ENCODE data around the gene C2CD2L. TPM values are rescaled to one million over a fixed set of nuclear protein-coding genes. Genes with fewer than 3 reads are reported as not detected.
"Not testable (repeated sequence)": the region's sequence is repeated elsewhere in the genome, so short reads cannot be mapped to it uniquely, and the experiment has no call there.

The C2CD2L gene
- total RNA-seq, 2 experiments from 2014 or later = 14.2 to 17.7 TPM

DNA sequence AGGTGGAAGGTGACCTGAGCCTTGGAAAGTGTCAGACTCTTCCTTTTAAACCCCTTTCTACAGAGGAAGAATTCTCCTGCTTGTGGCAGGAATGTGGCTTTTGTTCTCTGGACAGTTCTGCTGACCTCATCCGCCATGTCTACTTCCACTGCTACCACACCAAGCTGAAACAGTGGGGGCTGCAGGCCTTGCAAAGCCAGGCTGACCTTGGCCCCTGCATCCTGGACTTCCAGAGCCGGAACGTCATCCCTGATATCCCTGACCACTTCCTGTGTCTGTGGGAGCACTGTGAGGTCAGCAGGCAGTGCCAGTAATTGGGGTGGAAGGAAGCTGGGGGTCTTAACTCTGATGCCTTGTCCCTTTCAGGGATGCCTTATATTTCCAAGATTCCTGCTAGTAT is 23.5 kb downstream of the C2CD2L start:
- POLR2A ChIA-PET = no interaction called here
- H3K27ac Mint-ChIP-seq = no peak overlapping the region
- TF ChIP-seq, protein P1, sequence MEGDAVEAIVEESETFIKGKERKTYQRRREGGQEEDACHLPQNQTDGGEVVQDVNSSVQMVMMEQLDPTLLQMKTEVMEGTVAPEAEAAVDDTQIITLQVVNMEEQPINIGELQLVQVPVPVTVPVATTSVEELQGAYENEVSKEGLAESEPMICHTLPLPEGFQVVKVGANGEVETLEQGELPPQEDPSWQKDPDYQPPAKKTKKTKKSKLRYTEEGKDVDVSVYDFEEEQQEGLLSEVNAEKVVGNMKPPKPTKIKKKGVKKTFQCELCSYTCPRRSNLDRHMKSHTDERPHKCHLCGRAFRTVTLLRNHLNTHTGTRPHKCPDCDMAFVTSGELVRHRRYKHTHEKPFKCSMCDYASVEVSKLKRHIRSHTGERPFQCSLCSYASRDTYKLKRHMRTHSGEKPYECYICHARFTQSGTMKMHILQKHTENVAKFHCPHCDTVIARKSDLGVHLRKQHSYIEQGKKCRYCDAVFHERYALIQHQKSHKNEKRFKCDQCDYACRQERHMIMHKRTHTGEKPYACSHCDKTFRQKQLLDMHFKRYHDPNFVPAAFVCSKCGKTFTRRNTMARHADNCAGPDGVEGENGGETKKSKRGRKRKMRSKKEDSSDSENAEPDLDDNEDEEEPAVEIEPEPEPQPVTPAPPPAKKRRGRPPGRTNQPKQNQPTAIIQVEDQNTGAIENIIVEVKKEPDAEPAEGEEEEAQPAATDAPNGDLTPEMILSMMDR (IDR thresholded peaks at IDR 0.05) = no peak

DNA sequence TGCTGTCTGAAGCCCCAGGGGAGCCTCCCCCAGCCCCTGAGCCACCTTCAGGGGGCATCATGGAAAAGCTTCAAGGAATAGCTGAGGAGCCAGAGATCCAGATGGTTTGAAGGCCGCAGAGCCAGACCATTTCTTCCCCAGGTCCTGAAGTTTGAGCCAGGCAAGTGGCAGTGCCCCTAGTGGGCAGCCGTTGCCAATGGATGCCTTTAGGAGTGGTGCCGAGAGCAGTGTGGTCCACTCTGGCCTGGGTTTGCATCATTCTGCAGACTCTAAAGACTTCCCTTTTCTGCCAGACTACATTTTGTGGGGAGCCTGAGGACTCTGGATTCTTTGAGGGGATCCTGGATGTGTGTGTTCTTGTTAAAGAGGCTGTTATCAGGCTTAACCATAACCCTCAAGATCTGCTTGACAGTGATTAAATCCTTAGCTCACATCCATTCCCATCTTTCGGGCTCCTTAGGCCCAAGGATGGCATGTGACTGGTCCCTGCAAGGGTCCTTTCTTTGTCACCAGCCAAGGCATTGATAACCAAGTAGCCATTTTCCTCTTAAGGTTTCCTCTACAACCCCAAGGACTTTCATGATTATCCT is 27.3 kb downstream of the C2CD2L start:
- Mint-ChIP-seq H3K27ac (no peak overlapping the region), H3K36me3 (ENCODE audit: low read depth) (peaks cover 28% of the 10 kb centered on the region), H3K4me1 (ENCODE audit: low read depth) (no peaks in the 10 kb centered on the region), H3K4me3 (no peak overlapping the region), H3K27me3 (peaks cover 2% of the 10 kb centered on the region), H3K9me3 (no peaks in the 10 kb centered on the region)
- ChIA-PET CTCF (interaction anchor here (1.0 to 2.4 kb wide), 10 partner anchors 8 to 71 kb away, joined by 3 to 8 read pairs (median 4); partner anchors contain the start of gene HINFP), POLR2A (no interaction called here)
- TF ChIP-seq, protein P1 (IDR thresholded peaks at IDR 0.05) = peak; percentile 25
- intact Hi-C loops (cut with micrococcal nuclease) = no loop called here
- DNase-seq (no peak), ATAC-seq (peak; percentile 47)

More for the DNA sequence above, 23.5 kb downstream of the C2CD2L start:
- no peak for DNase-seq
- no peak for ATAC-seq
- Mint-ChIP-seq H3K36me3 (ENCODE audit: low read depth) (peaks cover 31% of the 10 kb centered on the region), H3K27me3 (no peaks in the 10 kb centered on the region), H3K4me3 (no peak overlapping the region), H3K9me3 (no peaks in the 10 kb centered on the region), H3K4me1 (ENCODE audit: low read depth) (peaks cover 11% of the 10 kb centered on the region)
- intact Hi-C loops (cut with micrococcal nuclease) = no loop called here
- CTCF ChIA-PET = interaction anchor here (0.6 kb wide), 1 partner anchor 66 kb away, joined by 3 read pairs; no protein-coding TSS in a partner anchor

DNA sequence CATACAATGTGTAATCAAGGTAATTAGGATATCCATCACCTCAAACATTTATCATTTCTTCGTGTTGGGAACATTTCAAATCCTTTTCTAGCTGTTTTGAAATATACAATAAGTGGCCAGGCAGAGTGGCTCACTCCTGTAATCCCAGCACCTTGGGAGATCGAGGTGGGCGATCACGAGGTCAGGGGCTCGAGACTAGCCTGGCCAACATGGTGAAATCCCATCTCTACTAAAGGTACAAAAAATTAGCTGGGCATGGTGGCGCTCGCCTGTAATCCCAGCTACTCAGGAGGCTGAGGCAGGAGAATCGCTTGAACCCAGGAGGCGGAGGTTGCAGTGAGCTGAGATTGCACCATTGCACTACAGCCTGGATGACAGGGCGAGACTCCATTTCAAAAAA is 32.1 kb downstream of the C2CD2L start:
- CTCF ChIA-PET = interaction anchor here (0.8 to 1.7 kb wide), 6 partner anchors 12 to 185 kb away, joined by 3 to 4 read pairs (median 4); no protein-coding TSS in a partner anchor
- H3K27ac Mint-ChIP-seq; DNase-seq; intact Hi-C loops (cut with micrococcal nuclease); ATAC-seq; H3K4me3 Mint-ChIP-seq; H3K27me3 Mint-ChIP-seq; H3K9me3 Mint-ChIP-seq; H3K36me3 Mint-ChIP-seq (ENCODE audit: low read depth); H3K4me1 Mint-ChIP-seq (ENCODE audit: low read depth): not testable (repeated sequence)
- POLR2A ChIA-PET = interaction anchor here (0.7 kb wide), 1 partner anchor 199 kb away, joined by 3 read pairs; no protein-coding TSS in a partner anchor

DNA sequence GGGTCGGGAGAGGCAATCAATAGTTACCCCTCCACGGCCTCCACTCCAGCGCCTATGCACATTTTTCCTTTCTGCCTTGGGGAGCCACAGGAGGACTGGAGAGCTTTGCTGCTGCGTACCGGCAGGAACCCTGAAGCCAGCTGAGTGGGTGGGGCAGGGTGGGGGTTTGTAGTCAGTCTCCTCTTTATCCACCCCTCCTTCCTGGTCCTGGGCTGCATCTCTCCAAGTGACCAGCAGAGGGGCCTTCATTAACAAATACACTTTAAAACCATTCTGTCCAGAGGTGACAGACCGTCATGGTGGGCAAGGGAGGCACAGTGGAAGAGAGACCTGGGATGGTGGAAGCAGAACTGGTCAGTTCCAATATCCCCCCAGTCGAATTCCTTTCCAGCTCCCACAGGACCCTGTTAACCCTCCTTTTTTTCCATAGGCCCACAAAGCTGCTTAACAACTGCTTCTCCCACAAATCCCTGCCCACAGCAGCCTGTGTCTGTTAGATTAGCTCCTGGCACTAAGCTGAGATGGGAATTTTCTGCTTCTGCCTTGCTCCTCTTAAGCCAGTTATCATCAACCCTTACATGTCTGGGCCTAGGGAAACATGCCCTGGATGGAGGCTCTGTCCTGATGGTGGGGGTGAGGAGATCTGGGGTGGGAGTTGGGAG is 37.8 kb downstream of the C2CD2L start:
- intact Hi-C loops (cut with micrococcal nuclease) = no loop called here
- ATAC-seq (peak; percentile 71), DNase-seq (peak; percentile 60)
- no peak overlapping the region for H3K4me3 Mint-ChIP-seq
- no peak overlapping the region for H3K27ac Mint-ChIP-seq
- ChIA-PET POLR2A (interaction anchor here (0.7 kb wide), 1 partner anchor 51 kb away, joined by 3 read pairs; no protein-coding TSS in a partner anchor), CTCF (interaction anchor here (0.8 to 1.4 kb wide), 3 partner anchors 52 to 176 kb away, joined by 3 to 5 read pairs (median 3); no protein-coding TSS in a partner anchor)
- TF ChIP-seq, protein P1 (IDR thresholded peaks at IDR 0.05) = peak; percentile 45
- no peaks in the 10 kb centered on the region for H3K36me3 Mint-ChIP-seq (ENCODE audit: low read depth)
- peaks cover 25% of the 10 kb centered on the region for H3K27me3 Mint-ChIP-seq
- H3K9me3 Mint-ChIP-seq = no peaks in the 10 kb centered on the region
- H3K4me1 Mint-ChIP-seq (ENCODE audit: low read depth) = peaks cover 12% of the 10 kb centered on the region

DNA sequence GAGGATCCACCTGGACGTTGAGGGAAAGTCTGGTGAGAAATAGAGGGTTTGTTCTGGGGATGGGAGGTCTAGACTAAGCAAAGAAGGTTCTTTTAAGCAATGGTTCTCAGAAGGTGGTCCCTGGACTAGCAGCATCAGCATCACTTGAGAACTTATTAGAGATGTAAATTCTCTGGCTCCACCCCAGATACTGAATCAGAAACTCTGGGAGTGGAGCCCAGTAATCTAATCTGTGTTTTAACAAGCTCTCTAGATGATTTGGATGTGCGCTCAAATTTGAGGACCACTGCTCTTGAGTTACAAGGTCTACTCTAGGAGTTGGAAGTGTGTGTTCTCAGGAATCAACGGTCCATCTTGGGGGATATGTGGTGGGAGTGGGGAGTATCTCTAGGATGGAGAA is 38.4 kb downstream of the C2CD2L start:
- POLR2A ChIA-PET = interaction anchor here (0.6 kb wide), 1 partner anchor 87 kb away, joined by 3 read pairs; no protein-coding TSS in a partner anchor
- Mint-ChIP-seq H3K4me3 (no peak overlapping the region), H3K36me3 (ENCODE audit: low read depth) (no peaks in the 10 kb centered on the region), H3K27ac (no peak overlapping the region), H3K4me1 (ENCODE audit: low read depth) (peaks cover 12% of the 10 kb centered on the region), H3K27me3 (peaks cover 27% of the 10 kb centered on the region), H3K9me3 (no peaks in the 10 kb centered on the region)
- DNase-seq = no peak
- CTCF ChIA-PET = interaction anchor here (0.8 to 1.4 kb wide), 4 partner anchors 21 to 176 kb away, joined by 3 to 5 read pairs (median 3); no protein-coding TSS in a partner anchor
- TF ChIP-seq, protein P1 (IDR thresholded peaks at IDR 0.05) = no peak
- ATAC-seq = no peak
- intact Hi-C loops (cut with micrococcal nuclease) = no loop called here

All from activated CD8-positive, alpha-beta T cell treated with anti-CD3 and anti-CD28 coated beads for 36 hours (primary cell).